ENCODE results near the gene FKBP5. TPM values are rescaled to one million over a fixed set of nuclear protein-coding genes. Genes with fewer than 3 reads are reported as not detected.

Gene FKBP5
- 75.4 and 82.8 TPM in 2 replicates for total RNA-seq

DNA sequence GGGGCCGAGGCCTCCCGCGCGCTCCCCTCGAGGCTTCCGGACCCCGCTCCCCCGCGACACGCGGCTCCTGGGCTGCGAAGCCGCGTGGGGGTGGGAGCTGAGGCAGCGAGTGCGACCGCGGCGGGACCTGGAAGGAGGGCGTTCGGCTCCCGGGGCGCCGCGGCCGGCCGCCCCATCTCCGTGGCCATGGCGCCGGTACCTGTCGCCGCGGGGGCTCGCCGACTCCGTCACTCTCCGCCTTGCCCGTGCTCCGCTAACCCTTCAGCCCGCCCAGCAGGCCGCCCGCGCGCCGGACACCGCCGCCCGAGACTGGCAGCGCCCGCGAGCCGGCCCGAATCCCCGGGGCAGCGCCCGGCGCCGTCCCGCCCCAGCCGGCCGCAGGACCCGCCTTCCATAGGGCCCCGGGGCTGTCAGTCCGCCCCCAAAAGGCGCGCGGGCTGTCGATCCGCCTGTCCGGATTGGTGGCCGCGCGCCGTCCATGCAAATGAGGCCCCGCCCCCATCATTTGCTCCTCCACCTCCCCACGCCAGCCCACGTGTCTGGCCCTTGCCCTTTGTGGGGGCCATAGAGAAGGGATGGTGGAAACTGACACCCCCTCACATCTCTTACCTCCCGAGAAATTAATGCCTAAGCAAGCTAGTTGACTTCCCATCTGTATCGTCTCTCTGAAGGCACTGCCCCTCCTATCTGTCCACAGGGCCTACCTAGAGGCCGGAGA, at the start of gene FKBP5:
Gene FKBP5 (minus strand): TSS at position 311 of the 718 bp plus-strand sequence. CDS start 46,091 bp downstream, outside the sequence.

DNA sequence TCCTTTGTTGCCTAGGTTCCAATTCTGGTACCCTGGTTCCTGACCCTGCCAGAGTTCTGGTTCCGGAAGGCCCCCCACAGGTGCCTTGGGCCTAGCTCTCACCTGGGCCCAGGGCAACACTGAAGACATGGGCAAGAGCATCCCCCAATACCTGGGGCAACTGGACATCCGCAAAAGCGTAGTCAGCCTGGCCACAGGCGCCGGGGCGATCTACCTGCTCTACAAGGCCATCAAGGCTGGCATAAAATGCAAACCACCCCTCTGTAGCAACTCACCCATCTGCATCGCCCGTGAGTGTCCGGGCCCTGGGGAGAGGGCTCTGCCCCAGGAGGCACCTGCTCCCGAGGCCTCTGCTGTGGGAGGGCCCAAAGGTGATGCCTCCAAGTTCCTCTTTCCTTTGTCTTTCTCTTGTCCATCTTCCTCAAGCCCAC, 48.3 kb upstream of the FKBP5 start, which contains the start of gene ARMC12:
Gene ARMC12 (plus strand): TSS at position 51 of the 431 bp plus-strand sequence. CDS start 77 bp downstream, at position 128.

Small RNA genes within 50 kb of the gene (small RNA-seq; reads per million reads assigned to genes)
- gene MIR5690: 0.55 reads per million, percentile 31 among the genes with 10 or more reads in this experiment
- gene RF00561: 0.12 reads per million

Other genes starting within 250 kb of the FKBP5 start
- gene FANCE, start 236.6 kb downstream of the FKBP5 start, total RNA-seq: 7.4 and 9.0 TPM in 2 replicates
- 907 and 2,843 TPM in 2 replicates for gene RPL10A, start 220.5 kb downstream of the FKBP5 start, total RNA-seq
- gene TEAD3, start 191.8 kb downstream of the FKBP5 start, total RNA-seq: 44.4 and 47.5 TPM in 2 replicates
- gene TULP1, start 176.0 kb downstream of the FKBP5 start, total RNA-seq: not detected in 2 replicates
- gene ARMC12, start 48.1 kb upstream of the FKBP5 start, total RNA-seq: 0.65 and 0.79 TPM in 2 replicates
- not detected in 2 replicates for gene CLPSL2, start 87.7 kb upstream of the FKBP5 start, total RNA-seq
- gene CLPSL1, start 92.1 kb upstream of the FKBP5 start, total RNA-seq: not detected in 2 replicates
- not detected in 2 replicates for gene CLPS, start 108.4 kb upstream of the FKBP5 start, total RNA-seq
- gene LHFPL5, start 116.4 kb upstream of the FKBP5 start, total RNA-seq: not detected in 2 replicates
- gene SRPK1, start 232.2 kb upstream of the FKBP5 start, total RNA-seq: 73.0 and 166 TPM in 2 replicates

Data from placental epithelial cell (primary cell).